Coronary artery (tissue), 2 donors: ENCODE results near the gene ADCK1.

ENCODE experiments used
- DNase-seq: peaks from one replicate; pipeline ENCODE4 v3.0.0-alpha.2; 2017; ENCODE audit warnings: low spot score
- H3K27ac ChIP-seq, 2 donors: fragments of 200-600 bp; sonication (generic); one replicate each; pipeline ENCODE4 v1.5.1; 2016 to 2019
- H3K4me3 ChIP-seq: fragments of 200-600 bp; sonication (generic); 2 replicates; pipeline ENCODE4 v1.5.1; 2016; ENCODE audit warnings: mild to moderate bottlenecking, moderate library complexity
- CTCF ChIP-seq: fragments of 200-600 bp; sonication (generic); IDR thresholded peaks from one replicate; pipeline ENCODE4 v1.5.1; 2019; ENCODE audit warnings: antibody characterized with exemption

The ADCK1 gene

DNA sequence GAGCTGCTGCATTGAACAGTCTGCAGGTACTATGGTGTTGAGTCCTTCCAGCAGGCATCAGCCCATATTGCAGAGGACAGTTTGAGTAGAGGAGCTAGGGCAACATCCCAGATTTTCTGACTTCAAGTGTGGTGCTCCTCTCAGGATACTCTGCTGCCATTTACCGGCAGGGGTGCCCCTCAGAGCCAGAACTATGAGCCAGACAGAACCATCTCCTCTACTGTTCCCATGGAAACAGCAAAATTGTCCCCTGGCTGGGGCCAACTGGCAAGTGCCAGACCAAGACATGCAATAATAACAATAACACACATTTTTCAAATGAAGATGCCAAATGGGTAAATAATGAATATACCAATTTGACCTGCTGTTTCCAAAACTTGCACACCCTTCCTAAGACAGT is 102.9 kb downstream of the ADCK1 start:
- no peak for DNase-seq
- Histone ChIP-seq H3K27ac (no peak overlapping the region), H3K4me3 (no peak overlapping the region)
- no peak for TF ChIP-seq CTCF

- no peak overlapping the region for H3K27ac ChIP-seq
- TF ChIP-seq CTCF, result no peak
- DNase-seq, result no peak
- H3K4me3 ChIP-seq, result no peak overlapping the region
These were observed 103.3 kb downstream of the ADCK1 start for GRCh38 chr14:77903221-77903620.

- DNase-seq, result no peak
- no peak for TF ChIP-seq CTCF
- Histone ChIP-seq H3K4me3 (no peak overlapping the region), H3K27ac (no peak overlapping the region)
These were observed 104.2 kb downstream of the ADCK1 start for GRCh38 chr14:77903937-77904617.

DNA sequence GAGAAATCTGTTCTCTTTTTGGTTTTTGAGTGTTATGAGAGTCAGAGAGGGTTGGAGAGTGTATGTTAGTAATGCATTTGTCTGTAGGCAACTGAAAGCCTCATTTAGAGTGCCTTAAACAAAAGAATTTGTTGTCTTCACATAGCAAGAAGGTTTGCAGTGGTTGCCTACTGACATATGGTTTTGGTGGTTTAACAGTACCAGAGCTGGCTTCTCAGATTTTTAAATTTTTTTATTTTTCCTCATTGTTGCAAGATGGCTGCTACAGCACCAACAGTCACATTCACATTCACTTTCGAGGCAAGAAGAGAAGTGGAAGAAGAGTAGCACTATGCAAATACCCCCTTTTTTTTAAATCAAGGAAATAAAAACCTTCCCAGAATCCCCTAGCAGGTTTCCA is 106.5 kb downstream of the ADCK1 start:
- no peak for DNase-seq
- no peak overlapping the region for H3K4me3 ChIP-seq
- H3K27ac ChIP-seq, result no peak overlapping the region
- no peak for TF ChIP-seq CTCF

GRCh38 chr14:77908847-77909246 is 108.9 kb downstream of the ADCK1 start:
- H3K4me3 ChIP-seq, result no peak overlapping the region
- H3K27ac ChIP-seq, result no peak overlapping the region
- DNase-seq, result no peak
- no peak for TF ChIP-seq CTCF

- no peak overlapping the region for H3K4me3 ChIP-seq
- DNase-seq, result no peak
- H3K27ac ChIP-seq, result no peak overlapping the region
- no peak for TF ChIP-seq CTCF
These were observed 110.0 kb downstream of the ADCK1 start for GRCh38 chr14:77909911-77910310.

- DNase-seq, result no peak
- no peak for TF ChIP-seq CTCF
- H3K4me3 ChIP-seq, result no peak overlapping the region
- H3K27ac ChIP-seq, result no peak overlapping the region
These were observed 110.6 kb downstream of the ADCK1 start for GRCh38 chr14:77910506-77910905.
